K562 (cell line): ENCODE measurements around the gene GRIPAP1. TPM values are rescaled to one million over a fixed set of nuclear protein-coding genes. Genes with fewer than 3 reads are reported as not detected.

Source experiments
- CBX3 ChIP-seq, 2 experiments: IDR thresholded peaks; 1 replicate in 1 of 2; 2 replicates in 1 of 2; pipeline ENCODE4 v1.6.1; 2012; ENCODE audit warnings: inconsistent platforms in 2 of 2, low read length in 2 of 2, borderline replicate concordance in 1 of 2, control low read depth in 1 of 2
- ERF ChIP-seq: fragments of 450-650 bp; formaldehyde crosslinking; IDR thresholded peaks from 2 replicates; pipeline ENCODE4 v1.4.0; 2020; ENCODE audit warnings: mild to moderate bottlenecking, mixed read lengths
- HMG20A ChIP-seq: fragments of 450-650 bp; formaldehyde crosslinking; conservative IDR thresholded peaks from 2 replicates; pipeline ENCODE4 v1.4.0; 2020; ENCODE audit warnings: mild to moderate bottlenecking, mixed read lengths
- JUN ChIP-seq, 2 experiments: sonication (generic) in 1 of 2; formaldehyde crosslinking in 1 of 2; IDR thresholded peaks; 2 replicates each; pipeline versions ENCODE4 v1.6.1 to v1.8.0; 2012 to 2022; ENCODE audit warnings: borderline replicate concordance in 2 of 2, mild to moderate bottlenecking in 2 of 2, improper control_type of control experiment in 1 of 2, low read depth in 1 of 2, low read length in 1 of 2, missing genetic modification reagents in 1 of 2
- KAT7 ChIP-seq: sonication (generic); formaldehyde crosslinking; IDR thresholded peaks from 2 replicates; pipeline ENCODE4 v1.8.0; 2022; ENCODE audit warnings: missing genetic modification reagents, mild to moderate bottlenecking, borderline replicate concordance
- MLX ChIP-seq, 2 experiments: fragments of 450-650 bp in 1 of 2; sonication (generic) in 1 of 2; formaldehyde crosslinking; conservative IDR thresholded peaks; 2 replicates each; pipeline versions ENCODE4 v1.4.0 to v1.8.1; 2020 to 2022; ENCODE audit warnings: mild to moderate bottlenecking in 1 of 2, missing genetic modification reagents in 1 of 2
- MYNN ChIP-seq, 2 experiments: sonication (generic); formaldehyde crosslinking in 1 of 2; IDR thresholded peaks; 2 replicates each; pipeline versions ENCODE4 v1.5.0 to v1.6.1; 2016 to 2020; ENCODE audit warnings: antibody characterized with exemption in 1 of 2, missing genetic modification reagents in 1 of 2
- NCOR1 ChIP-seq: fragments of 450-650 bp; IDR thresholded peaks from 2 replicates; pipeline ENCODE4 v1.6.1; 2016; ENCODE audit warnings: mild to moderate bottlenecking, moderate library complexity
- NELFE ChIP-seq: IDR thresholded peaks from 2 replicates; pipeline ENCODE4 v1.6.1; 2011; ENCODE audit warnings: mild to moderate bottlenecking; ENCODE audit not compliant: insufficient read depth, insufficient read length
- RBM34 ChIP-seq: fragments of 200-400 bp; formaldehyde crosslinking; IDR thresholded peaks from 2 replicates; pipeline ENCODE4 v1.6.1; 2018; ENCODE audit warnings: low read length, borderline replicate concordance; ENCODE audit not compliant: insufficient read depth
- RFX7 ChIP-seq: fragments of 250-450 bp; sonication (Bioruptor Pico); IDR thresholded peaks from 2 replicates; pipeline ENCODE4 v1.5.1; 2021; ENCODE audit warnings: mild to moderate bottlenecking
- SREBF1 ChIP-seq: fragments of 150-350 bp; IDR thresholded peaks from 2 replicates; pipeline ENCODE4 v1.6.1; 2014; ENCODE audit warnings: antibody characterized with exemption, low read depth, low read length, borderline replicate concordance
- TAF15 ChIP-seq: fragments of 200-400 bp; formaldehyde crosslinking; IDR thresholded peaks from 2 replicates; pipeline ENCODE4 v1.6.1; 2017; ENCODE audit warnings: mild to moderate bottlenecking, low read depth, low read length, moderate library complexity
- TRIM24 ChIP-seq, 2 experiments: fragments of 450-650 bp; IDR thresholded peaks; 2 replicates each; pipeline ENCODE4 v1.6.1; 2016
- ZBED1 ChIP-seq: IDR thresholded peaks from 2 replicates; pipeline ENCODE4 v1.6.1; 2014
- ZBTB26 ChIP-seq: fragments of 450-650 bp; formaldehyde crosslinking; IDR thresholded peaks from 2 replicates; pipeline ENCODE4 v1.4.0; 2022; ENCODE audit warnings: missing genetic modification characterization
- ZBTB33 ChIP-seq: sonication (generic); formaldehyde crosslinking; IDR thresholded peaks from 2 replicates; pipeline ENCODE4 v1.8.1; 2023; ENCODE audit warnings: mild to moderate bottlenecking, missing genetic modification reagents
- ZBTB7A ChIP-seq: IDR thresholded peaks from 2 replicates; pipeline ENCODE4 v1.6.1; 2011; ENCODE audit warnings: low read depth, mild to moderate bottlenecking, low read length, moderate library complexity, borderline replicate concordance; ENCODE audit not compliant: control insufficient read depth
- ZKSCAN3 ChIP-seq: fragments of 250-450 bp; sonication (Bioruptor Pico); IDR thresholded peaks from 2 replicates; pipeline ENCODE4 v1.4.0; 2020
- ZNF12 ChIP-seq: sonication (generic); formaldehyde crosslinking; IDR thresholded peaks from 2 replicates; pipeline ENCODE4 v1.4.0; 2020; ENCODE audit warnings: mild to moderate bottlenecking, missing genetic modification reagents
- ZNF512 ChIP-seq: IDR thresholded peaks from 2 replicates; pipeline ENCODE4 v1.6.1; 2016; ENCODE audit warnings: missing genetic modification characterization, missing compliant biosample characterization
- ZNF766 ChIP-seq: fragments of 200-800 bp; sonication (Bioruptor generic); conservative IDR thresholded peaks from 2 replicates; pipeline ENCODE4 v1.6.1; 2016; ENCODE audit warnings: missing genetic modification characterization, missing compliant biosample characterization
- ZNF780A ChIP-seq: fragments of 250-450 bp; sonication (Bioruptor Pico); IDR thresholded peaks from 2 replicates; pipeline ENCODE4 v1.5.0; 2021; ENCODE audit warnings: mild to moderate bottlenecking
- ZNF79 ChIP-seq: fragments of 250-450 bp; sonication (Bioruptor Pico); IDR thresholded peaks from 2 replicates; pipeline ENCODE4 v1.4.0; 2020; ENCODE audit warnings: low read depth, mild to moderate bottlenecking, moderate library complexity
- polyA plus RNA-seq, 8 experiments: library from polyadenylated mRNA; depleted of rRNA in 4 of 8; stranded (reverse) in 5 of 8; unstranded in 3 of 8; fragments of >200 nt; fragmentation: Nextera tagmentation in 2 of 8; fragmentation: Illumina TruSeq in 1 of 8; extraction: Ambion mirVana in 2 of 8; extraction: Trizol in 1 of 8; gene quantifications; 2 replicates each; pipeline versions ENCODE4 v1.2.1 to v1.2.3, GENCODE V29; 2011 to 2014; ENCODE audit warnings: inconsistent platforms in 1 of 8, missing spikeins in 1 of 8
- total RNA-seq, 7 experiments: library from RNA; depleted of rRNA in 6 of 7; stranded (reverse); fragments of >200 nt in 6 of 7; fragmentation: Illumina TruSeq in 2 of 7; extraction: Trizol in 2 of 7; gene quantifications; 2 replicates each; pipeline versions ENCODE4 v1.2.1 to v1.2.3, GENCODE V29; 2011 to 2021; ENCODE audit warnings: low replicate concordance in 1 of 7

Gene GRIPAP1
- total and polyA plus RNA-seq, 9 of the 15 experiments (the other 6 are each of a cell fraction or from before 2014, with no cell fraction given) = 4.1 to 41.6 (median 24.0) TPM

GRCh38 chrX:48940404-48940955 lies 61.6 kb downstream of the GRIPAP1 start (continued):
- TF ChIP-seq ZBTB26 (CRISPR knock-in tag) = no peak
- TF ChIP-seq ZBTB33 (CRISPR knock-in tag) = no peak
- no peak for TF ChIP-seq TAF15
- no peak; the same call in 1 of the 2 replicates for TF ChIP-seq JUN (IDR thresholded peaks at IDR 0.05; ENCODE audit: borderline replicate concordance, low read depth, low read length)
- TF ChIP-seq JUN (CRISPR knock-in tag; IDR thresholded peaks at IDR 0.05; ENCODE audit: borderline replicate concordance) = no peak
- peak; percentile 86 for TF ChIP-seq NCOR1
- peak; percentile 63; the same call in 1 of the 2 replicates for TF ChIP-seq MYNN (IDR thresholded peaks at IDR 0.05)
- TF ChIP-seq MYNN (CRISPR knock-in tag; IDR thresholded peaks at IDR 0.05) = no peak
- no peak for TF ChIP-seq ZBED1
- no peak for TF ChIP-seq ZNF512
- TF ChIP-seq ZNF780A (CRISPR knock-in tag) = no peak
- TF ChIP-seq CBX3 (IDR thresholded peaks at IDR 0.05; ENCODE audit: borderline replicate concordance in 1 of 2, low read length in 2 of 2) = 0 out of 3 replicates have a peak, but pooled peaks of 1 of the 2 experiments have one; percentile 7
- TF ChIP-seq MLX (CRISPR knock-in tag; conservative IDR thresholded peaks at IDR 0.05) = no peak
- TF ChIP-seq ERF (CRISPR knock-in tag) = 0 out of 2 replicates have a peak, but pooled peaks have one; percentile 72
- TF ChIP-seq SREBF1 = no peak
- no peak for TF ChIP-seq RFX7 (CRISPR knock-in tag)
- TF ChIP-seq ZNF12 = no peak
- TF ChIP-seq ZNF766 (CRISPR knock-in tag) = peak; percentile 99
- TF ChIP-seq RBM34 = no peak
- TF ChIP-seq ZBTB7A = peak; percentile 83; the same call in 1 of the 2 replicates
- TF ChIP-seq HMG20A (CRISPR knock-in tag) = no peak
- 0 out of 4 replicates have a peak, but pooled peaks of 1 of the 2 experiments have one; percentile 55 for TF ChIP-seq TRIM24 (IDR thresholded peaks at IDR 0.05)
- TF ChIP-seq ZKSCAN3 (CRISPR knock-in tag) = no peak
- peak; percentile 28; the same call in 1 of the 2 replicates for TF ChIP-seq KAT7 (CRISPR knock-in tag)
- no peak for TF ChIP-seq NELFE
- no peak for TF ChIP-seq ZNF79 (CRISPR knock-in tag)
